NCI-H748 treated with DMSO at 0.1 percent for 48 hours (cell line): ENCODE measurements around the gene NFATC1.

Experiments
- DNase-seq: peaks from one replicate; lab custom pipeline; 2025; lab: John Stamatoyannopoulos, UW

Gene NFATC1

GRCh38 chr18:79522451-79523205 lies 126.9 kb downstream of the NFATC1 start:
- no peak for DNase-seq

- DNase-seq, result no peak
Measured at GRCh38 chr18:79523206-79523735, 127.5 kb downstream of the NFATC1 start.

- DNase-seq, result no peak
Measured at GRCh38 chr18:79523736-79524180, 128.0 kb downstream of the NFATC1 start.

GRCh38 chr18:79524181-79525078 lies 128.7 kb downstream of the NFATC1 start:
- no peak for DNase-seq

GRCh38 chr18:79525556-79526467 lies 130.1 kb downstream of the NFATC1 start:
- DNase-seq, result no peak

- DNase-seq, result no peak
Measured at GRCh38 chr18:79526468-79527460, 131.0 kb downstream of the NFATC1 start.

- DNase-seq, result no peak
Measured at GRCh38 chr18:79527656-79528315, 132.1 kb downstream of the NFATC1 start.

- DNase-seq, result no peak
Measured at GRCh38 chr18:79528316-79528695, 132.6 kb downstream of the NFATC1 start.

- DNase-seq, result peak; percentile 82
Measured at GRCh38 chr18:79528846-79529245, 133.1 kb downstream of the NFATC1 start.

- no peak for DNase-seq
Measured at GRCh38 chr18:79529296-79529695, 133.6 kb downstream of the NFATC1 start.

GRCh38 chr18:79529991-79530390 lies 134.3 kb downstream of the NFATC1 start:
- DNase-seq, result no peak

GRCh38 chr18:79530821-79531220 lies 135.1 kb downstream of the NFATC1 start:
- DNase-seq, result no peak

- no peak for DNase-seq
Measured at GRCh38 chr18:79531386-79531785, 135.7 kb downstream of the NFATC1 start.

GRCh38 chr18:79531926-79532312 lies 136.2 kb downstream of the NFATC1 start:
- no peak for DNase-seq

- DNase-seq, result no peak
Measured at GRCh38 chr18:79532313-79533007, 136.7 kb downstream of the NFATC1 start.

GRCh38 chr18:79533146-79533545 lies 137.4 kb downstream of the NFATC1 start:
- DNase-seq, result no peak

GRCh38 chr18:79533591-79533990 lies 137.9 kb downstream of the NFATC1 start:
- no peak for DNase-seq

- DNase-seq, result no peak
Measured at GRCh38 chr18:79534356-79534755, 138.6 kb downstream of the NFATC1 start.

- DNase-seq, result no peak
Measured at GRCh38 chr18:79537758-79538157, 142.0 kb downstream of the NFATC1 start.
